GM13977 (cell line): Measurements from ENCODE around the gene FMOD.

Experiments
- DNase-seq: peaks from one replicate; pipeline ENCODE4 v3.0.0; 2012; ENCODE audit warnings: low spot score
- in situ Hi-C: fragments of 300-500 bp; cut with MboI; formaldehyde crosslinking; loops from one replicate; pipeline ENCODE4 v1.12.0; 2022; ENCODE audit warnings: low sequenced_read_pairs, low pct_unique_long_range_greater_than_20kb, mixed read lengths, inconsistent platforms; ENCODE audit not compliant: unreplicated experiment
- TF ChIP-seq, protein P1 (sequence below): IDR thresholded peaks from 2 replicates; pipeline ENCODE4 v1.5.1; 2012; ENCODE audit warnings: mild to moderate bottlenecking, control low read depth; ENCODE audit not compliant: insufficient read depth; ENCODE audit errors: extremely low read depth, missing control alignments

Gene FMOD

DNA sequence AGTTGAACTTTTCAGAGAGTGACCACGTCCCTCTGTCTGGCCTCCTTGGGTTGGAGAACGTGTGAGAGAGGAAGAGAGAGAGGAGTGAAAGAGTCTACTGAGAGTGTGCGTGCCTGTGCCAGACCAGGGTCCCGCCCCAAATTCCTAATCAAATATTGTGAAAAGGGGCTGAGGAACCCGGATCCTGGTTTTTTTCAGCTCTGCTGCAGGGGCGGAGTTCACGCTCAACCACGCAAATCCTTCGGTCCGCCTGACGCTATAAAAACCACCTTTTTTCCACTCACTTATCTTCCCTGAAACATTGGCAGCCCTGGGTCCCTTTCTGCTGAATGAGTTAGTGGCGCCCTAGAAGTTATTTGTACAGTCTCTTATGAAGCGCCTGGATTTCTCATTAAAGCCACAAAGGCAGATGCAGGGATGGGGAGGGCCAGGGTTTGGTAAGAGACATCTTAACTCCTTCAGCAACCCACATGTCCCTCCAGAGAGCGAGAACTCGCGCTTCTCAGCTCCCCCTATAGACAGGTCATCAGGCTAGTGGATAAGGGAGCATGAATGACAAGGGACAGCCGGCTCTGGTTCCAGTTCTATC is at the start of gene FMOD:
FMOD (minus strand) TSS at position 86 of the 589 bp plus-strand sequence. CDS start 2,852 bp downstream, outside the sequence.
- DNase-seq: no peak
- in situ Hi-C loops: no loop called here
- TF ChIP-seq, protein P1, sequence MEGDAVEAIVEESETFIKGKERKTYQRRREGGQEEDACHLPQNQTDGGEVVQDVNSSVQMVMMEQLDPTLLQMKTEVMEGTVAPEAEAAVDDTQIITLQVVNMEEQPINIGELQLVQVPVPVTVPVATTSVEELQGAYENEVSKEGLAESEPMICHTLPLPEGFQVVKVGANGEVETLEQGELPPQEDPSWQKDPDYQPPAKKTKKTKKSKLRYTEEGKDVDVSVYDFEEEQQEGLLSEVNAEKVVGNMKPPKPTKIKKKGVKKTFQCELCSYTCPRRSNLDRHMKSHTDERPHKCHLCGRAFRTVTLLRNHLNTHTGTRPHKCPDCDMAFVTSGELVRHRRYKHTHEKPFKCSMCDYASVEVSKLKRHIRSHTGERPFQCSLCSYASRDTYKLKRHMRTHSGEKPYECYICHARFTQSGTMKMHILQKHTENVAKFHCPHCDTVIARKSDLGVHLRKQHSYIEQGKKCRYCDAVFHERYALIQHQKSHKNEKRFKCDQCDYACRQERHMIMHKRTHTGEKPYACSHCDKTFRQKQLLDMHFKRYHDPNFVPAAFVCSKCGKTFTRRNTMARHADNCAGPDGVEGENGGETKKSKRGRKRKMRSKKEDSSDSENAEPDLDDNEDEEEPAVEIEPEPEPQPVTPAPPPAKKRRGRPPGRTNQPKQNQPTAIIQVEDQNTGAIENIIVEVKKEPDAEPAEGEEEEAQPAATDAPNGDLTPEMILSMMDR: no peak

GRCh38 chr1:203396595-203397194 is 45.8 kb upstream of the FMOD start:
- in situ Hi-C loops: no loop called here
- no peak for DNase-seq
- TF ChIP-seq, protein P1: no peak

DNA sequence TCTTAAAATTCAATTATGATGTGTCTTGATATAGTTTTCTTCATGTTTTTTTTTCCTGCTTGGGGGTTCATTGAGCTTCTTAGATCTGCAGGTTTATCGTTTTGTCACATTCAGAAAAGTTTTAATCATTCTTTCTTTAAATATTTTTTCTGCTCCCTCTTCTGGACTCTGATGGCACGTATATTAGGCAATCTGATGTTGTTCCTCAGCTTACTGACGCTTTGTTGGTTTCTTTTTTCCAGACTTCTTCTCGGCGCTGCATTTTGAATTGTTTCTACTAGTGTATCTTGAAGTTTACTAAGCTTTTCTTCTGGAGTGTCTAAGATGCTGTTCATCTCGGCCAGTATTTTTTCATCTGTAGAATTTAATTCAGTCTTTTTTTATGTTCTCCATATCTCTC is 44.8 kb upstream of the FMOD start:
- in situ Hi-C loops: no loop called here
- DNase-seq: no peak

GRCh38 chr1:203390298-203390697 is 39.4 kb upstream of the FMOD start:
- in situ Hi-C loops: no loop called here
- TF ChIP-seq, protein P1: no peak
- no peak for DNase-seq

More for the DNA sequence above, 44.8 kb upstream of the FMOD start:
- TF ChIP-seq, protein P1: no peak

DNA sequence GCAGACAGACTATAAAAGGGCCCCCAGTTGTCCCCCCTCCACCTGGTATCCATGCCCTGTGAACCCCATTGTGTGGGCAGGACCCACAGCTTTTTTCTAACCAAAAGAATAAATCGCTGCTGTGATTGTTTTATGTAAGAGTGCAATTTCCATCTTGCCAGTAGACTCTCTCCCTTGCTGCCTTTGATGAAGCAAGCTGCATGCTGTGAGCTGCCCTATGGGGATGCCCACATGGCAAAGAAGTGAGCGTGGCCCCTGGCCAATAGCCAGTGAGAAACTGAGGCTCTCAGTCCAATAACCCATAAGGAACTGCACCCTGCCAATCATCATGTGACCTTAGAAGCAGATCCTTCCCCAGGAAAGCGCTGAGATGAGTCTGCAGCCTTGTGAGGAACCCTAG is 37.8 kb upstream of the FMOD start:
- in situ Hi-C loops: no loop called here
- TF ChIP-seq, protein P1: no peak
- DNase-seq: no peak

GRCh38 chr1:203382026-203382425 is 31.1 kb upstream of the FMOD start:
- in situ Hi-C loops: no loop called here
- TF ChIP-seq, protein P1: no peak
- no peak for DNase-seq
